ENCODE data around the gene SLITRK2. TPM values are rescaled to one million over a fixed set of nuclear protein-coding genes. Genes with fewer than 3 reads are reported as not detected.

SLITRK2 gene
- total and polyA plus RNA-seq, 10 of the 15 experiments (the other 5 are each of a cell fraction or from before 2014, with no cell fraction given): not detected

GRCh38 chrX:145816601-145817315 is 871 bp upstream of the SLITRK2 start:
- Histone ChIP-seq H3K27ac (ENCODE audit: control insufficient read depth, insufficient read depth) (no peak overlapping the region), H3K9me3 (replicated peaks; ENCODE audit: control insufficient read depth, insufficient read depth, low read length) (no peaks in the 10 kb centered on the region; the same call in 2 of the 3 replicates), H3K27me3 (replicated peaks in 1 of 2; ENCODE audit: control insufficient read depth in 2 of 2, insufficient read depth in 2 of 2, low read length in 1 of 2) (no peaks in the 10 kb centered on the region), H4K20me1 (ENCODE audit: control insufficient read depth, insufficient read depth) (no peaks in the 10 kb centered on the region), H2AFZ (ENCODE audit: control insufficient read depth, low read depth, low read length) (no peak overlapping the region), H3K9ac (ENCODE audit: control insufficient read depth, insufficient read depth, low read length) (no peak overlapping the region), H3K4me1 (ENCODE audit: control insufficient read depth, insufficient read depth, low read length) (no peaks in the 10 kb centered on the region), H3K4me3 (no peak overlapping the region), H3K4me2 (ENCODE audit: control insufficient read depth, insufficient read depth) (no peak overlapping the region), H3K79me2 (ENCODE audit: control insufficient read depth, insufficient read depth, low read length) (no peaks in the 10 kb centered on the region), H3K36me3 (ENCODE audit: control insufficient read depth in 2 of 2, insufficient read depth in 2 of 2, low read length in 1 of 2) (no peaks in the 10 kb centered on the region)
- POLR2A ChIA-PET: no interaction called here
- RAD21 ChIA-PET (ENCODE audit: unreplicated experiment): no interaction called here
- WGBS (ENCODE audit: insufficient coverage, insufficient replicate concordance, low lambda C conversion rate, missing lambda C conversion rate): 47% methylated on average over 20 of the region's 20 CpGs
- FAIRE-seq (no peak), ATAC-seq (no peak), DNase-seq (ENCODE audit: low read depth, low spot score) (no peak)
- CTCF ChIA-PET: no interaction called here
- SMC1A ChIA-PET (ENCODE audit: uncharacterized antibody, unreplicated experiment): no interaction called here
- TF ChIP-seq ZZZ3 (IDR thresholded peaks at IDR 0.05; ENCODE audit: control insufficient read depth, insufficient read length, low read depth) (no peak), MYB (IDR thresholded peaks at IDR 0.05; ENCODE audit: borderline replicate concordance, low read depth, low read length) (no peak), RFX5 (IDR thresholded peaks at IDR 0.05; ENCODE audit: low read depth, low read length) (no peak), EZH2 (IDR thresholded peaks at IDR 0.05; ENCODE audit: borderline replicate concordance, control insufficient read depth, low read depth, low read length) (no peak), POLR2AphosphoS5 (IDR thresholded peaks at IDR 0.05; ENCODE audit: low read length) (no peak), SREBF1 (IDR thresholded peaks at IDR 0.05; ENCODE audit: low read length) (no peak), ZBTB11 (CRISPR knock-in tag; IDR thresholded peaks at IDR 0.05) (no peak), CHD4 (IDR thresholded peaks at IDR 0.05) (no peak), NFXL1 (IDR thresholded peaks at IDR 0.05; ENCODE audit: borderline replicate concordance) (no peak), BRCA1 (IDR thresholded peaks at IDR 0.05; ENCODE audit: low read depth, low read length) (no peak), KDM1A (IDR thresholded peaks at IDR 0.05; ENCODE audit: borderline replicate concordance) (no peak), EP300 (IDR thresholded peaks at IDR 0.05; ENCODE audit: borderline replicate concordance in 1 of 2, control insufficient read depth in 1 of 2, low read depth in 2 of 2, low read length in 2 of 2) (no peak), CBFB (IDR thresholded peaks at IDR 0.05; ENCODE audit: low read depth) (no peak)
- intact Hi-C loops (cut with micrococcal nuclease; ENCODE audit: unreplicated experiment) (no loop called here), in situ Hi-C loops (cut with MboI) (no loop called here)
- BruUV-seq (replicated peaks): no TSS peak
